Vagina (tissue), 2 donors: ENCODE measurements around the gene TNS1.

Experiments used
- POLR2A ChIP-seq, 2 donors: fragments of 450-650 bp; IDR thresholded peaks; one replicate each; pipeline ENCODE4 v1.6.1; 2017; ENCODE audit warnings: antibody characterized with exemption in 2 of 2, mild to moderate bottlenecking in 2 of 2, moderate library complexity in 2 of 2
- TF ChIP-seq, protein P1 (sequence below), 3 experiments: fragments of 450-650 bp in 2 of 3; fragments of 200-600 bp in 1 of 3; sonication (generic) in 1 of 3; IDR thresholded peaks; one replicate each; pipeline ENCODE4 v1.5.1; 2017 to 2019; ENCODE audit warnings: antibody characterized with exemption in 3 of 3, mild to moderate bottlenecking in 2 of 3, moderate library complexity in 2 of 3

DNA sequence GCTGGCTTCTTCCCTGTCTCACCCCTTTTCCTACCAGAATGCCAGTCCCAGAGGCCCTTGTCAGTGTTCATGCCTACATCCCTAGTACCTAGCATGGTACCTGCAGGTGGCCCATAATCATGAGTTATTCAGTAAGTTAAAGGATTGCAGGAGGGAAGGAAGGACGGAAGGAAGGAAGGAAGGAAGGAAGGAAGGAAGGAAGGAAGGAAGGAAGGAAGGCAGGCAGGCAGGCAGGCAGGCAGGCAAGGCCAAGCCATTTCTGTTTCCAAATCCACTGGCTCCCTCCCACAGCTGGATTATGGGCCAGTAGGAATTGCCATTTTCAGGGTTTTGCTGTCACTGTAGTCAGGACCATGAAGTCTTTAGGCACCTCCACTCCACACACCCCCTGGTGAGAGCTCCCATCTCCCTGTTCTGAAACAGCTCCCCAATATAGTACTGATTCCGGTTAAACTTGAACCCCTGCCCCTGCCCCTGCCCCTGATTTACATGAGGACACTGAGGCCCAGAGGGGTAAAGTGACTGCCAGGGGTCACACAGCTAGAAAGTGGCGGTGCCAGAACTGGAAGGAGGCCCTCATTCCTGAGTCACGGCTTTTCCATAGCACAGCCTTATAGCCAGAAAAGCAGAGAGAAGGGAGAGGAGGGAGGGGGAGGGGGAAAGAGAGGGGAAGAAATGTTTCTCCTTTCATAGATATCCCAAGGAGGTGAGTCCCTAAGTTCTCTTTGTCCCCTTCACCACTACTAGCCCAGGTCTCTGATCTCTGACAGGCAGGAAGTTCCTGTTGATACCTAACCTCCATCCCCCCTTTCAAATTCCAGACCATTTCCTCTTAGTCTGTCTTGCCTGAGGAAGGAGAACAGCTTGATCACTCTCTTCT, 12.2 kb upstream of the TNS1 start:
- TF ChIP-seq, protein P1, sequence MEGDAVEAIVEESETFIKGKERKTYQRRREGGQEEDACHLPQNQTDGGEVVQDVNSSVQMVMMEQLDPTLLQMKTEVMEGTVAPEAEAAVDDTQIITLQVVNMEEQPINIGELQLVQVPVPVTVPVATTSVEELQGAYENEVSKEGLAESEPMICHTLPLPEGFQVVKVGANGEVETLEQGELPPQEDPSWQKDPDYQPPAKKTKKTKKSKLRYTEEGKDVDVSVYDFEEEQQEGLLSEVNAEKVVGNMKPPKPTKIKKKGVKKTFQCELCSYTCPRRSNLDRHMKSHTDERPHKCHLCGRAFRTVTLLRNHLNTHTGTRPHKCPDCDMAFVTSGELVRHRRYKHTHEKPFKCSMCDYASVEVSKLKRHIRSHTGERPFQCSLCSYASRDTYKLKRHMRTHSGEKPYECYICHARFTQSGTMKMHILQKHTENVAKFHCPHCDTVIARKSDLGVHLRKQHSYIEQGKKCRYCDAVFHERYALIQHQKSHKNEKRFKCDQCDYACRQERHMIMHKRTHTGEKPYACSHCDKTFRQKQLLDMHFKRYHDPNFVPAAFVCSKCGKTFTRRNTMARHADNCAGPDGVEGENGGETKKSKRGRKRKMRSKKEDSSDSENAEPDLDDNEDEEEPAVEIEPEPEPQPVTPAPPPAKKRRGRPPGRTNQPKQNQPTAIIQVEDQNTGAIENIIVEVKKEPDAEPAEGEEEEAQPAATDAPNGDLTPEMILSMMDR (IDR thresholded peaks at IDR 0.05), result no peak
- TF ChIP-seq POLR2A (IDR thresholded peaks at IDR 0.05), result no peak
